Kidney (tissue), 14 donors: ENCODE results near the gene TINAGL1. TPM values are rescaled to one million over a fixed set of nuclear protein-coding genes. Genes with fewer than 3 reads are reported as not detected.

ENCODE experiments used
- DNase-seq, 5 donors: peaks; one replicate each; pipeline ENCODE4 v3.0.0-alpha.2; 2013 to 2020
- FAIRE-seq: peaks from 2 replicates; lab custom pipeline; 2012; peaks lifted over from hg19 to GRCh38; lab: Jason Lieb, UNC
- H3K27ac ChIP-seq, 2 donors: one replicate each; pipeline ENCODE4 v1.7.0; 2013; ENCODE audit warnings: low read depth in 2 of 2, low read length in 2 of 2, inconsistent platforms in 1 of 2
- H3K27me3 ChIP-seq: one replicate; pipeline ENCODE4 v1.7.1; 2013; ENCODE audit warnings: low read length, inconsistent platforms; ENCODE audit not compliant: control insufficient read depth, insufficient read depth
- H3K36me3 ChIP-seq, 3 donors: one replicate each; pipeline versions ENCODE4 v1.7.0 to v1.7.1; 2013; ENCODE audit warnings: low read length in 3 of 3, control low read depth in 1 of 3, inconsistent platforms in 1 of 3; ENCODE audit not compliant: insufficient read depth in 3 of 3, control insufficient read depth in 2 of 3
- H3K4me1 ChIP-seq, 3 donors: one replicate each; pipeline versions ENCODE4 v1.7.0 to v1.7.1; 2013; ENCODE audit warnings: low read length in 3 of 3, inconsistent platforms in 1 of 3, low read depth in 1 of 3; ENCODE audit not compliant: control insufficient read depth in 2 of 3, insufficient read depth in 2 of 3
- H3K4me3 ChIP-seq, 3 donors: one replicate each; pipeline versions ENCODE4 v1.7.0 to v1.8.1; 2013; ENCODE audit warnings: low read length in 3 of 3, control low read depth in 1 of 3, inconsistent platforms in 1 of 3
- H3K9ac ChIP-seq, 3 donors: one replicate each; pipeline versions ENCODE4 v1.7.0 to v1.7.1; 2013; ENCODE audit warnings: low read length in 3 of 3, control low read depth in 1 of 3, inconsistent platforms in 1 of 3
- H3K9me3 ChIP-seq, 3 donors: one replicate each; pipeline versions ENCODE4 v1.7.0 to v1.7.1; 2013; ENCODE audit warnings: low read length in 3 of 3, control low read depth in 1 of 3, inconsistent platforms in 1 of 3; ENCODE audit not compliant: control insufficient read depth in 2 of 3, insufficient read depth in 1 of 3
- intact Hi-C: fragments of 100-400 bp; cut with DNase I; formaldehyde crosslinking; loops from one replicate; pipeline ENCODE4 v1.11.1; 2022
- polyA plus RNA-seq: library from polyadenylated mRNA; stranded (reverse); fragments of 350-450 nt; fragmentation: Illumina TruSeq; extraction: RNeasy Lipid Tissue Mini Kit (QIAGEN cat#74804); gene quantifications from one replicate; pipeline ENCODE4 v1.2.3, GENCODE V29; 2014; ENCODE audit warnings: low read depth, low replicate concordance; ENCODE audit not compliant: insufficient read depth
- total RNA-seq: library from RNA; stranded (reverse); fragmentation: NEBNext Ultra II Directional; extraction: Animal tissue kit (Norgen Biotek cat#: 25700); gene quantifications from one replicate; pipeline ENCODE4 v1.2.1, GENCODE V29; 2021
- TF ChIP-seq, protein P1 (sequence below): IDR thresholded peaks from 3 replicates; pipeline ENCODE4 v1.5.1; 2012; ENCODE audit warnings: mild to moderate bottlenecking, moderate library complexity, borderline replicate concordance; ENCODE audit not compliant: insufficient read depth; ENCODE audit errors: extremely low read depth
- donor health status: control.
- donor health status: control.
- donor health status: control.
- donor health status: control.
- donor health status: control.
- donor health status: DM: yes; HTN: yes; CAD: no.
- donor health status: Normal renal cell carcinoma (clear cell type).

Gene TINAGL1
- total and polyA plus RNA-seq, 2 donors from 2014 or later, result 171 to 246 TPM

DNA sequence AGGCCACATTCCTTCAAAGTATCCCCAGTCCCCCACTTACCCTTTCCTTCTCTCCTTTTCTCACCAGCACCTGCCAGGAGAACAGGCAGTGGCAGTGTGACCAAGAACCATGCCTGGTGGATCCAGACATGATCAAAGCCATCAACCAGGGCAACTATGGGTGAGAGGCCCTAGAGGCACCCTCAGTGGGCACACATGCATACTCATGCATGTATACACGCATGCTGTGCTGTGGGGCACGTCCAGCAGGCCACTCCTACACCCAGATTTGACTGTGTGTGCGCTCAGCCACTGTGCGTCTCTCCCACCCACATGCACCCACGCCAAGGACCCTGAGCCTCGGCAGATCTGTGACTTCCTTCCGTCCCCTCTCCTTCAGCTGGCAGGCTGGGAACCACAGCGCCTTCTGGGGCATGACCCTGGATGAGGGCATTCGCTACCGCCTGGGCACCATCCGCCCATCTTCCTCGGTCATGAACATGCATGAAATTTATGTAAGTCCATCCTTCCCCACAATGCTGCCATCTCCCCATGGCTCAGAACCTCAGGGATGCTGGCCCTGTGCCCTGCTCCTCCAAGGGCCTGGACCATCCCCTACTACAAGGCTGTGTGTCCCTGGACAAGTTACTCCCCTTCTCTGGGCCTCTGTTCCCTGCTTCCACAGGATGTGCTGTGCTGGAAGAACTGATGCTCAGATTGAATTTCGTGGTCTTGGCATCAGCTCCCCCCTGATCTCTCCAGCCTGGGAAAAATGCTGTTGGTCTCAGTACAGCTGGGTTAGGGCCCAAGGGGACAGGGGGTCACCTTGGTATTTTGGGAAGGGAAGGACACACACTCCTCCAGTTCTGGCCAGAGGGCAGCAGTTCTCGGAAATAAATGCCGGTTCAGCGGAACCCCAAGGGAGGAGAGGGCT, 7.0 kb downstream of the TINAGL1 start:
- Histone ChIP-seq H3K27me3 (no peaks in the 10 kb centered on the region), H3K9me3 (no peaks in the 10 kb centered on the region), H3K27ac (peak overlapping the region; percentile 86 to 92), H3K36me3 (peaks cover 0 to 33% (median 13%) of the 10 kb centered on the region in 3 donors), H3K4me3 (peak overlapping the region in 2 of 3 donors; percentile 4 to 9), H3K9ac (peak overlapping the region in 1 of 3 donors; percentile 42), H3K4me1 (peaks cover 5 to 69% (median 62%) of the 10 kb centered on the region in 3 donors)
- FAIRE-seq (no peak), DNase-seq (peak in 2 of 5 donors; percentile 34 to 69)
- intact Hi-C loops, result no loop called here
- TF ChIP-seq, protein P1, sequence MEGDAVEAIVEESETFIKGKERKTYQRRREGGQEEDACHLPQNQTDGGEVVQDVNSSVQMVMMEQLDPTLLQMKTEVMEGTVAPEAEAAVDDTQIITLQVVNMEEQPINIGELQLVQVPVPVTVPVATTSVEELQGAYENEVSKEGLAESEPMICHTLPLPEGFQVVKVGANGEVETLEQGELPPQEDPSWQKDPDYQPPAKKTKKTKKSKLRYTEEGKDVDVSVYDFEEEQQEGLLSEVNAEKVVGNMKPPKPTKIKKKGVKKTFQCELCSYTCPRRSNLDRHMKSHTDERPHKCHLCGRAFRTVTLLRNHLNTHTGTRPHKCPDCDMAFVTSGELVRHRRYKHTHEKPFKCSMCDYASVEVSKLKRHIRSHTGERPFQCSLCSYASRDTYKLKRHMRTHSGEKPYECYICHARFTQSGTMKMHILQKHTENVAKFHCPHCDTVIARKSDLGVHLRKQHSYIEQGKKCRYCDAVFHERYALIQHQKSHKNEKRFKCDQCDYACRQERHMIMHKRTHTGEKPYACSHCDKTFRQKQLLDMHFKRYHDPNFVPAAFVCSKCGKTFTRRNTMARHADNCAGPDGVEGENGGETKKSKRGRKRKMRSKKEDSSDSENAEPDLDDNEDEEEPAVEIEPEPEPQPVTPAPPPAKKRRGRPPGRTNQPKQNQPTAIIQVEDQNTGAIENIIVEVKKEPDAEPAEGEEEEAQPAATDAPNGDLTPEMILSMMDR, result no peak

DNA sequence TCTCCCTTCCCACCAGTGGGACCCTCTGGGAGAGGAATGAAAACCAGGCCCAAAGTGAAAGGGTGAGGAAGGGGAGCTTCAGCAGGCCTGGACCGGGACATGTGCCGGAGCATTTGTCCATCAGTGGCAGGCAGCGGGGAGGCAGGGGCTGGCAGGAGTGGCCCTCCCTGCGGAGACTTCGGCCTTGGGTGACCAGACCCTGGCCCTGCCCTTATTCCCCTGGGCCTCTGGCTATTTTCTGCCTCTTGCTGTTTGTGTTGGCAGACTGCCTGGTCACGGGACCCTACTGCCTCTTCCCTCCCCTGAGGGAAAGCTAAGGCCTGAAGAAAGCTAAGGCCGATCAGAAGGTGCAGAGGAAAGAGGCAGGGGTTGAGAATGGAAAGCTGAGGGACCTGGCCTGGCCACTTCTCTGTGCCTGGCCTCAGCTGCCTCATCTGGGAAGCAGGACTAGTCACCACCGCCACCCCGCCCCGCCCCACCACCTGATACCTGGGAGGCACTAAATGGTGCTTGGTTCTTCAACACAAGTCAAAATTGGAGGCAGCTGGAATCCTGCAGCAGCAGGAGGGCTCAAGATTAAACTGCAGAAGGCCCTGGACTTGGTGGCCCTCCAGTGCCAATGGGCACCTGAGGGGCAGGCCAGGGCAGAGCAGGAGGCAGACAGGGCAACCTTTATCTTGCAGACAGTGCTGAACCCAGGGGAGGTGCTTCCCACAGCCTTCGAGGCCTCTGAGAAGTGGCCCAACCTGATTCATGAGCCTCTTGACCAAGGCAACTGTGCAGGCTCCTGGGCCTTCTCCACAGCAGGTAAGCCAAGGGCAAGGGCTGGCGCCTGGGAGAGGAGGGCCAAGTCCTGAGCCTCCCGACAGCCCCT, 7.9 kb downstream of the TINAGL1 start:
- Histone ChIP-seq H3K36me3 (peaks cover 0 to 33% (median 13%) of the 10 kb centered on the region in 3 donors), H3K27me3 (no peaks in the 10 kb centered on the region), H3K27ac (peak overlapping the region; percentile 86 to 92), H3K4me1 (peaks cover 5 to 66% (median 63%) of the 10 kb centered on the region in 3 donors), H3K9ac (peak overlapping the region in 1 of 3 donors; percentile 28), H3K9me3 (no peaks in the 10 kb centered on the region), H3K4me3 (peak overlapping the region in 1 of 3 donors; percentile 4)
- DNase-seq (peak in 4 of 5 donors; percentile 74 to 98 (median 90)), FAIRE-seq (no peak)
- TF ChIP-seq, protein P1, result no peak
- intact Hi-C loops, result no loop called here

DNA sequence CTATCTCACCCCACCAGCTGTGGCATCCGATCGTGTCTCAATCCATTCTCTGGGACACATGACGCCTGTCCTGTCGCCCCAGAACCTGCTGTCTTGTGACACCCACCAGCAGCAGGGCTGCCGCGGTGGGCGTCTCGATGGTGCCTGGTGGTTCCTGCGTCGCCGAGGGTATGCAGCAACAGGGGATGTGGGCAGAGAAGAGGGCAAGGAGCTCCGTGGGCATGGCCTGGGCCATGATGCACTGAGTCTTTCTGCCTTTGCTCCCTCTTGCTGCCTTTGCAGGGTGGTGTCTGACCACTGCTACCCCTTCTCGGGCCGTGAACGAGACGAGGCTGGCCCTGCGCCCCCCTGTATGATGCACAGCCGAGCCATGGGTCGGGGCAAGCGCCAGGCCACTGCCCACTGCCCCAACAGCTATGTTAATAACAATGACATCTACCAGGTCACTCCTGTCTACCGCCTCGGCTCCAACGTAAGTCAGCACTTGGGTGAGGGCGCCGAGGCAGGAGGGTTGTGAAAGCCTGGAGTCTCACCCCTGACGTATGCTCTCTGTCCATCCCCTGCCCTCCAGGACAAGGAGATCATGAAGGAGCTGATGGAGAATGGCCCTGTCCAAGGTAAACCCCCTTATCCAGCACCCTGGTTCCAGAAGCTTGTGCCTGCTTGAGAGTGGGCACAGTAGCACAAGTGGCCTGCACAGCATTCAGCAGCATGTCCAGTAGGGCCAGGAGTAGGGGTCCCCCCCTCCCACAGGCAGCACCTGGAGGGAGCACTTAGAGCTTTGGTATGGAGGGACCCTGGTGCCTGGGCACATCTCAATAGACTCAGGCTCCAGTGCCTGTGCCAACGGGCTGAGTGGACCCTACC, 8.8 kb downstream of the TINAGL1 start:
- H3K36me3 ChIP-seq, result peaks cover 0 to 33% (median 13%) of the 10 kb centered on the region in 3 donors
- no peak overlapping the region for H3K9ac ChIP-seq
- peaks cover 5 to 66% (median 57%) of the 10 kb centered on the region in 3 donors for H3K4me1 ChIP-seq
- H3K27ac ChIP-seq, result peak overlapping the region; percentile 86 to 92
- TF ChIP-seq, protein P1, result no peak
- intact Hi-C loops, result no loop called here
- peak in 1 of 5 donors; percentile 73 for DNase-seq
- no peaks in the 10 kb centered on the region for H3K27me3 ChIP-seq
- no peaks in the 10 kb centered on the region for H3K9me3 ChIP-seq
- H3K4me3 ChIP-seq, result peak overlapping the region in 1 of 3 donors; percentile 4
- FAIRE-seq, result no peak
